DND-41 (cell line): ENCODE data around the gene ACER2.

ENCODE experiments used
- CTCF ChIP-seq: IDR thresholded peaks from 2 replicates; pipeline ENCODE4 v1.5.1; 2012; ENCODE audit warnings: borderline replicate concordance, low read length, moderate library complexity, mild to moderate bottlenecking; ENCODE audit not compliant: poor library complexity, severe bottlenecking; ENCODE audit errors: extremely low read depth
- EZH2 ChIP-seq: IDR thresholded peaks from 3 replicates; pipeline ENCODE4 v1.6.1; 2012; ENCODE audit warnings: borderline replicate concordance, low read depth, mild to moderate bottlenecking, moderate library complexity, low read length, inconsistent platforms; ENCODE audit not compliant: severe bottlenecking

- TF ChIP-seq CTCF: no peak
- no peak for TF ChIP-seq EZH2
These were observed 35.3 kb upstream of the ACER2 start for GRCh38 chr9:19373527-19373926.
